ENCODE results near the gene ALG12. TPM values are rescaled to one million over a fixed set of nuclear protein-coding genes. Genes with fewer than 3 reads are reported as not detected.

The ALG12 gene
- 8.4 and 10.4 TPM in 2 replicates for total RNA-seq (2014; rRNA removed; shearing (Covaris generic))

DNA sequence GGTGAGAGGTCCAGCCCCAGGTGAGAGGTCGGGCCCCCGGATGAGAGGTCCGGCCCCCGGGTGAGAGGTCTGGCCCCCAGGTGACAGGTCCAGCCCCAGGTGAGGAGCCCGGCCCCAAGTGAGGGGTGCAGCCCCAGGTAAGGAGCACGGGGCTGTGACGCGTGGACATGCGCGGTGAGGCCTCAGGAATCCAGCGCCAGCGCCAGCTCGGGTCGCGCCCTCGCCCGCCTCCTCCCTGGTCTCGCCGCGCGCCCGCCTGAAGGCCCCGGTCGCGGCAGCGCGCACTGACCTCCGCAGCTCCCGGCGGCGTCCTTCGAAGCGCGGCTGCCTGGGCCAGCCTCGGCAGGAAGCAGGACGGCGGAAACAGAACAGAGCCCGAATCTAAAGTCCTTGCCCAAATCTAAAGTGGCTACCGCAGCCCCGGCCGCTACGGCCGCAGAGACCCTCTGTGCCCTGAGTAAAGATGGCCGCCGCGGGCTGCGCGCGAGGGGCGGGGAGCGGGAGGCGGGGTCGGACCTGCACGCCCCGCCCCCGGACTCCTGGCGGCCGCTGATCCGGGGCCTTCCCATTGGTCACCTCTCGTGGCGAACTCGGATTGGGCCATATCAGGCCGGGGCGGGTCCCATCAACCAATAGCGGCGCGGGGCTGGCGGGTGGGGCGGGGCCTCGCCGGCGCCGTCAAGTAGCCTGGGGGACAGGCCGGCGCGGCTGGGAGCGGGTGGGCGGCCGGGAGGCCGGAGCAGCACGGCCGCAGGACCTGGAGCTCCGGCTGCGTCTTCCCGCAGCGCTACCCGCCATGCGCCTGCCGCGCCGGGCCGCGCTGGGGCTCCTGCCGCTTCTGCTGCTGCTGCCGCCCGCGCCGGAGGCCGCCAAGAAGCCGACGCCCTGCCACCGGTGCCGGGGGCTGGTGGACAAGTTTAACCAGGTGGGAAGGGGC, at the start of gene ALG12, which contains the start of gene CRELD2:
ALG12 (minus strand) TSS at position 465 of the 937 bp plus-strand sequence. CDS start 4,673 bp downstream, outside the sequence.
CRELD2 (plus strand) TSS at position 661 of the 937 bp plus-strand sequence; CDS start at position 797, 136 bp downstream.

DNA sequence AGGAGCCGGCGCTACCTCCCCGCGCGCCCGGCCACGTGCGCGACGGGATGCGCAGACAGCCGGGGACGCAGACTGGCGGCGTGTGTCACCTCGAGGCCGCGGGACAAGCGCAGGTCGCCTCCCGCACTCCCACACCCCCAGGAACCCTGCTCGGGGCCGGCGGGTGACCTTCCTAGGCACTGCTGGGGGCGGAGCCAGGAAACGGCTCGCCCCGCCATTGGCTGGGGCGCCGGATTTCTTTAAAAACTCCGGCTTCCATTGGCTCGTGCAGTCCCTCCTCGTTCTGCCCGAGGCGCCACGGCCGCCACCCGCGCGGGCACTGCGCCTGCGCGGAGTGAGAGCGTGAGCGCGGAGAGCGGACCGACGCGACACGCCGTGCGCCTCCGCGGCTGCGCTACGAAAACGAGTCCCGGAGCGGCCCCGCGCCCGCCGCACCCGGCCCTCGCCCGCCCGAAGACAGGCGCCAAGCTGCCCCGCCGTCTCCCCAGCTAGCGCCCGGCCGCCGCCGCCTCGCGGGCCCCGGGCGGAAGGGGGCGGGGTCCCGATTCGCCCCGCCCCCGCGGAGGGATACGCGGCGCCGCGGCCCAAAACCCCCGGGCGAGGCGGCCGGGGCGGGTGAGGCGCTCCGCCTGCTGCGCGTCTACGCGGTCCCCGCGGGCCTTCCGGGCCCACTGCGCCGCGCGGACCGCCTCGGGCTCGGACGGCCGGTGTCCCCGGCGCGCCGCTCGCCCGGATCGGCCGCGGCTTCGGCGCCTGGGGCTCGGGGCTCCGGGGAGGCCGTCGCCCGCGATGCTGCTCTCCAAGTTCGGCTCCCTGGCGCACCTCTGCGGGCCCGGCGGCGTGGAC, 42.1 kb upstream of the ALG12 start, which contains the start of gene PIM3:
PIM3 (plus strand) TSS at position 614 of the 846 bp plus-strand sequence; CDS start at position 790, 176 bp downstream.

DNA sequence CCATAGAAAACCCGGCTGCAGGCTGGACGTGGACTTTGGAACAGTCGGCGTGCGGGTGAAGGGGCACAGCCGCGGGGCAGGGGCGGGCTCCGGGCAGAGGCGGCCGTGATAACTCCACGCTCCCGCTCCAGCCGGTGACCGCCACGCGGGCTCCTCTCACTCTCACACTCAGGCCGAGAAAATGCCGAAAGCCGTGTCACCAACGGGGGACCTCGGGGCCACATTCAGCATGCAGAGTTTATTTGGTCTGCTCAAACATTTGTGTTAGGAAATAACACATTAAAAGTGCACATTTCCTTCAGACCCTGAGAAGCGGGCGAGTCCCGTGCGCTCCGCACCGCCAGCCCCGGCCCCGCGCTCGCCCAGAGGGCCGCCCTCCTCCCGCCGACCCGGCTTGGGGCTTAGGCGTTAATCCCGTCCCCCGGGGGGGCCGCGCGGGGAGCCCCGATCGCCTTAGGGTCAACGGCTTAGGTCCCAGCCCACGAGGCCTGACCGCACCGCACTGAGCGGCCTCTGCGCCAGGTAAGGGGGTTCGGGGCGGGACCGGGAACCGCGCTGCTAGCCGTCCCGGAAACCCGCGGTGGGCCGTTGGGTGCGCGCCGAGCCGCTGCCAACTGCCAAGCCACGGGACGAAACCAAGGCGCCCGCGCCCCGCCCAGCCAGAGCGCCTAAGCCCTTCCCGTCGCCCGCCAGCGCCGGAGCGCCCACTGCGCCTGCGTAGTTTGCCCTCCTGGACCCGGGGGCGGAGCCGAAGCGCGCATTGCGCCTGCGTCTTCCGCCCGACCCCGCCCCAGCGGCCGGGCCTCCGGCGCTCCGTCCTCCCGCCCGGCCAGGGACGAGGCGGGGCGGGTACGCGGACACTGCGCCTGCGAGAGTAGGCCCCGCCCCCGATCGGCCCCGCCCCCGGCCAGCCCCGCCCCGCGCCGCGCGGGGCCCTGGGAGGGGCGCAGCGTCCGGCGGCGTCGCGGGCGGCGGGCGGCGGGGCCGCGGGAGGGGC, 65.0 kb downstream of the ALG12 start, which contains the start of gene ZBED4:
ZBED4 (plus strand) TSS at position 947 of the 997 bp plus-strand sequence. CDS start 29,819 bp downstream, outside the sequence.

Small RNA genes within 50 kb of the gene (small RNA-seq; reads per million reads assigned to genes)
- gene MIR6821: not detected

Other genes with a start within 250 kb of the ALG12 start
- gene BRD1, start 90.6 kb downstream of the ALG12 start, total RNA-seq (2014; rRNA removed; shearing (Covaris generic)): 22.0 and 41.4 TPM in 2 replicates
- 9.1 and 11.4 TPM in 2 replicates for gene ZBED4, start 64.6 kb downstream of the ALG12 start, total RNA-seq (2014; rRNA removed; shearing (Covaris generic))
- 38.8 and 42.4 TPM in 2 replicates for gene CRELD2, start 196 bp upstream of the ALG12 start, total RNA-seq (2014; rRNA removed; shearing (Covaris generic))
- gene PIM3, start 42.3 kb upstream of the ALG12 start, total RNA-seq (2014; rRNA removed; shearing (Covaris generic)): 74.1 and 74.3 TPM in 2 replicates
- not detected in 2 replicates for gene IL17REL, start 94.3 kb upstream of the ALG12 start, total RNA-seq (2014; rRNA removed; shearing (Covaris generic))
- not detected in 2 replicates for gene TTLL8, start 139.9 kb upstream of the ALG12 start, total RNA-seq (2014; rRNA removed; shearing (Covaris generic))
- 0.04 and 0.34 TPM in 2 replicates for gene MLC1, start 167.0 kb upstream of the ALG12 start, total RNA-seq (2014; rRNA removed; shearing (Covaris generic))
- 0.11 TPM in 1 of 2 replicates, not detected in the other for gene MOV10L1, start 171.6 kb upstream of the ALG12 start, total RNA-seq (2014; rRNA removed; shearing (Covaris generic))

All from A375 (cell line).